HL-60 (cell line): ENCODE measurements around the gene AGMAT.

ENCODE experiments used
- DNase-seq, 2 experiments: peaks; one replicate each; pipeline ENCODE4 v3.0.0-alpha.2; 2010 to 2020; ENCODE audit warnings: low read depth in 1 of 2, low spot score in 1 of 2
- H3K27ac ChIP-seq: fragments of 250-450 bp; sonication (Bioruptor Pico); replicated peaks from 2 replicates; pipeline ENCODE4 v1.5.1; 2020; ENCODE audit warnings: mild to moderate bottlenecking, moderate library complexity
- H3K27me3 ChIP-seq: fragments of 250-450 bp; sonication (Bioruptor Pico); 2 replicates; pipeline ENCODE4 v1.5.1; 2021; ENCODE audit warnings: mild to moderate bottlenecking, moderate library complexity; ENCODE audit not compliant: insufficient read depth, poor library complexity, severe bottlenecking
- H3K4me3 ChIP-seq: replicated peaks from 2 replicates; pipeline ENCODE4 v1.5.1; 2011; ENCODE audit warnings: mild to moderate bottlenecking, control low read depth, low read length; ENCODE audit not compliant: insufficient read depth
- CTCF ChIP-seq: IDR thresholded peaks from one replicate; pipeline ENCODE4 v1.5.1; 2011; ENCODE audit warnings: low read length, control low read depth, inconsistent platforms; ENCODE audit not compliant: insufficient read depth
- GABPA ChIP-seq: IDR thresholded peaks from 2 replicates; pipeline ENCODE4 v1.6.1; 2012; ENCODE audit warnings: low read depth
- POLR2AphosphoS5 ChIP-seq: IDR thresholded peaks from 2 replicates; pipeline ENCODE4 v1.6.1; 2012; ENCODE audit warnings: low read depth
- SPI1 ChIP-seq: IDR thresholded peaks from 2 replicates; pipeline ENCODE4 v1.6.1; 2012; ENCODE audit warnings: low read depth, mild to moderate bottlenecking, borderline replicate concordance
- long read RNA-seq: library from polyadenylated mRNA; unstranded; transcript quantifications from one replicate; pipeline ENCODE4 v2.0.0, GENCODE V29; 2020
- TF ChIP-seq, protein P1 (sequence below): IDR thresholded peaks from 2 replicates; pipeline ENCODE4 v1.6.1; 2012; ENCODE audit warnings: low read depth; ENCODE audit not compliant: insufficient replicate concordance

The AGMAT gene, protein sequence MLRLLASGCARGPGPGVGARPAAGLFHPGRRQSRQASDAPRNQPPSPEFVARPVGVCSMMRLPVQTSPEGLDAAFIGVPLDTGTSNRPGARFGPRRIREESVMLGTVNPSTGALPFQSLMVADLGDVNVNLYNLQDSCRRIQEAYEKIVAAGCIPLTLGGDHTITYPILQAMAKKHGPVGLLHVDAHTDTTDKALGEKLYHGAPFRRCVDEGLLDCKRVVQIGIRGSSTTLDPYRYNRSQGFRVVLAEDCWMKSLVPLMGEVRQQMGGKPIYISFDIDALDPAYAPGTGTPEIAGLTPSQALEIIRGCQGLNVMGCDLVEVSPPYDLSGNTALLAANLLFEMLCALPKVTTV
- long read RNA-seq, result 0 reads

- DNase-seq, result peak in 1 of 2 experiments; percentile 35
- H3K27ac ChIP-seq, result no peak within 1 kb of the TSS
- H3K4me3 ChIP-seq, result peak within 1 kb of the TSS; percentile 28
- H3K27me3 ChIP-seq, result no peaks in the 10 kb centered on the region
- TF ChIP-seq GABPA, result no peak
- no peak for TF ChIP-seq SPI1
- TF ChIP-seq POLR2AphosphoS5, result no peak
- TF ChIP-seq, protein P1, sequence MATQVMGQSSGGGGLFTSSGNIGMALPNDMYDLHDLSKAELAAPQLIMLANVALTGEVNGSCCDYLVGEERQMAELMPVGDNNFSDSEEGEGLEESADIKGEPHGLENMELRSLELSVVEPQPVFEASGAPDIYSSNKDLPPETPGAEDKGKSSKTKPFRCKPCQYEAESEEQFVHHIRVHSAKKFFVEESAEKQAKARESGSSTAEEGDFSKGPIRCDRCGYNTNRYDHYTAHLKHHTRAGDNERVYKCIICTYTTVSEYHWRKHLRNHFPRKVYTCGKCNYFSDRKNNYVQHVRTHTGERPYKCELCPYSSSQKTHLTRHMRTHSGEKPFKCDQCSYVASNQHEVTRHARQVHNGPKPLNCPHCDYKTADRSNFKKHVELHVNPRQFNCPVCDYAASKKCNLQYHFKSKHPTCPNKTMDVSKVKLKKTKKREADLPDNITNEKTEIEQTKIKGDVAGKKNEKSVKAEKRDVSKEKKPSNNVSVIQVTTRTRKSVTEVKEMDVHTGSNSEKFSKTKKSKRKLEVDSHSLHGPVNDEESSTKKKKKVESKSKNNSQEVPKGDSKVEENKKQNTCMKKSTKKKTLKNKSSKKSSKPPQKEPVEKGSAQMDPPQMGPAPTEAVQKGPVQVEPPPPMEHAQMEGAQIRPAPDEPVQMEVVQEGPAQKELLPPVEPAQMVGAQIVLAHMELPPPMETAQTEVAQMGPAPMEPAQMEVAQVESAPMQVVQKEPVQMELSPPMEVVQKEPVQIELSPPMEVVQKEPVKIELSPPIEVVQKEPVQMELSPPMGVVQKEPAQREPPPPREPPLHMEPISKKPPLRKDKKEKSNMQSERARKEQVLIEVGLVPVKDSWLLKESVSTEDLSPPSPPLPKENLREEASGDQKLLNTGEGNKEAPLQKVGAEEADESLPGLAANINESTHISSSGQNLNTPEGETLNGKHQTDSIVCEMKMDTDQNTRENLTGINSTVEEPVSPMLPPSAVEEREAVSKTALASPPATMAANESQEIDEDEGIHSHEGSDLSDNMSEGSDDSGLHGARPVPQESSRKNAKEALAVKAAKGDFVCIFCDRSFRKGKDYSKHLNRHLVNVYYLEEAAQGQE, result no peak
- TF ChIP-seq CTCF, result no peak
Observed at GRCh38 chr1:15584489-15585363, at the start of gene AGMAT. AGMAT (minus strand) TSS chr1:15585051; CDS start chr1:15584967, 84 bp downstream.

- H3K4me3 ChIP-seq, result no peak overlapping the region
- no peak overlapping the region for H3K27ac ChIP-seq
- TF ChIP-seq POLR2AphosphoS5 (no peak), SPI1 (no peak), GABPA (no peak), CTCF (no peak)
- TF ChIP-seq, protein P1, result no peak
- no peak for DNase-seq
- no peaks in the 10 kb centered on the region for H3K27me3 ChIP-seq
Observed at GRCh38 chr1:15633756-15634420, 49.0 kb upstream of the AGMAT start.

DNA sequence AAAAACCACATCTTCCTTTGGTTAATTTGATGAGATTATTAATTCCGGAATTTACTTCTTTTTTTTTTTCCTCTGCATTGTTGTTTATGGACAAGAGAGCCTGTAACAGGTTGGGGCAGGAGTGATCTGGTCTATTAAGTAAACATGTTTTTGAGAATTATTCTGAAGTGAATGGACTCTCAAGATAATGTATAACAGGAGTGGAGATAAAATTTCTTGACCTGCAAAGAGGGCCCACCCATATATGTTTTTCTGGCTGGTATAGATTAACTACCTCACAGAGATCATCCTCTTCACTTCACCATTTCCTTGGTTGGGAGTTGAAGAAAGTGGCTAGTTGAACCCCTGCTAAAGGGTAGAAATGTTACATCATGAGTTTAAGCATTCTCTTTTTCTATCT, 43.2 kb upstream of the AGMAT start:
- H3K27ac ChIP-seq, result no peak overlapping the region
- no peak for TF ChIP-seq CTCF
- no peak for TF ChIP-seq GABPA
- no peak for TF ChIP-seq SPI1
- TF ChIP-seq, protein P1, result no peak
- TF ChIP-seq POLR2AphosphoS5, result no peak
- DNase-seq, result no peak
- H3K27me3 ChIP-seq, result no peaks in the 10 kb centered on the region
- H3K4me3 ChIP-seq, result no peak overlapping the region
